ENCODE data around the gene DARS2.
"Not testable (repeated sequence)": the region's sequence is repeated elsewhere in the genome, so short reads cannot be mapped to it uniquely, and the experiment has no call there.

DARS2 gene

GRCh38 chr1:173853074-173853473 lies 28.6 kb downstream of the DARS2 start:
- Mint-ChIP-seq H3K27me3 (no peaks in the 10 kb centered on the region), H3K4me1 (ENCODE audit: low read depth) (peaks cover 2% of the 10 kb centered on the region), H3K9me3 (ENCODE audit: low read depth) (no peaks in the 10 kb centered on the region), H3K27ac (no peak overlapping the region), H3K36me3 (peaks cover 5% of the 10 kb centered on the region), H3K4me3 (no peak overlapping the region)

GRCh38 chr1:173856014-173856413 lies 31.5 kb downstream of the DARS2 start:
- peaks cover 6% of the 10 kb centered on the region for H3K36me3 Mint-ChIP-seq
- no peak overlapping the region for H3K4me3 Mint-ChIP-seq
- H3K4me1 Mint-ChIP-seq (ENCODE audit: low read depth), result peaks cover 2% of the 10 kb centered on the region
- H3K27ac Mint-ChIP-seq, result no peak overlapping the region
- no peaks in the 10 kb centered on the region for H3K9me3 Mint-ChIP-seq (ENCODE audit: low read depth)
- no peaks in the 10 kb centered on the region for H3K27me3 Mint-ChIP-seq

- H3K4me1 Mint-ChIP-seq (ENCODE audit: low read depth), result peaks cover 4% of the 10 kb centered on the region
- no peaks in the 10 kb centered on the region for H3K9me3 Mint-ChIP-seq (ENCODE audit: low read depth)
- H3K36me3 Mint-ChIP-seq, result peaks cover 6% of the 10 kb centered on the region
- no peak overlapping the region for H3K27ac Mint-ChIP-seq
- no peaks in the 10 kb centered on the region for H3K27me3 Mint-ChIP-seq
- no peak overlapping the region for H3K4me3 Mint-ChIP-seq
Measured at GRCh38 chr1:173856903-173857302, 32.4 kb downstream of the DARS2 start.

GRCh38 chr1:173857363-173857917 lies 33.0 kb downstream of the DARS2 start:
- peaks cover 4% of the 10 kb centered on the region for H3K4me1 Mint-ChIP-seq (ENCODE audit: low read depth)
- no peaks in the 10 kb centered on the region for H3K9me3 Mint-ChIP-seq (ENCODE audit: low read depth)
- peak overlapping the region; percentile 58 for H3K27ac Mint-ChIP-seq
- peaks cover 6% of the 10 kb centered on the region for H3K36me3 Mint-ChIP-seq
- no peaks in the 10 kb centered on the region for H3K27me3 Mint-ChIP-seq
- H3K4me3 Mint-ChIP-seq, result no peak overlapping the region

- H3K9me3 Mint-ChIP-seq (ENCODE audit: low read depth); H3K4me3 Mint-ChIP-seq; H3K27ac Mint-ChIP-seq; H3K27me3 Mint-ChIP-seq: not testable (repeated sequence)
- peaks cover 17% of the 10 kb centered on the region for H3K4me1 Mint-ChIP-seq (ENCODE audit: low read depth)
- peaks cover 12% of the 10 kb centered on the region for H3K36me3 Mint-ChIP-seq
Measured at GRCh38 chr1:173859547-173859946, 35.1 kb downstream of the DARS2 start.

GRCh38 chr1:173860065-173860464 lies 35.6 kb downstream of the DARS2 start:
- H3K27me3 Mint-ChIP-seq, result no peaks in the 10 kb centered on the region
- H3K36me3 Mint-ChIP-seq, result peaks cover 14% of the 10 kb centered on the region
- no peaks in the 10 kb centered on the region for H3K9me3 Mint-ChIP-seq (ENCODE audit: low read depth)
- H3K27ac Mint-ChIP-seq, result peak overlapping the region; percentile 8
- no peak overlapping the region for H3K4me3 Mint-ChIP-seq
- peaks cover 19% of the 10 kb centered on the region for H3K4me1 Mint-ChIP-seq (ENCODE audit: low read depth)

- H3K4me1 Mint-ChIP-seq (ENCODE audit: low read depth), result peaks cover 32% of the 10 kb centered on the region
- no peaks in the 10 kb centered on the region for H3K27me3 Mint-ChIP-seq
- H3K4me3 Mint-ChIP-seq, result peak overlapping the region; percentile 38
- peaks cover 28% of the 10 kb centered on the region for H3K36me3 Mint-ChIP-seq
- peak overlapping the region; percentile 64 for H3K27ac Mint-ChIP-seq
- H3K9me3 Mint-ChIP-seq (ENCODE audit: low read depth), result no peaks in the 10 kb centered on the region
Measured at GRCh38 chr1:173861731-173862145, 37.3 kb downstream of the DARS2 start.

- H3K9me3 Mint-ChIP-seq (ENCODE audit: low read depth); H3K27me3 Mint-ChIP-seq: not testable (repeated sequence)
- Mint-ChIP-seq H3K36me3 (peaks cover 30% of the 10 kb centered on the region), H3K4me1 (ENCODE audit: low read depth) (peaks cover 33% of the 10 kb centered on the region), H3K27ac (peak overlapping the region; percentile 86), H3K4me3 (peak overlapping the region; percentile 99)
Measured at GRCh38 chr1:173862146-173862768, 37.8 kb downstream of the DARS2 start.

- peak overlapping the region; percentile 86 for H3K27ac Mint-ChIP-seq
- H3K9me3 Mint-ChIP-seq (ENCODE audit: low read depth), result no peaks in the 10 kb centered on the region
- peak overlapping the region; percentile 99 for H3K4me3 Mint-ChIP-seq
- peaks cover 30% of the 10 kb centered on the region for H3K36me3 Mint-ChIP-seq
- peaks cover 33% of the 10 kb centered on the region for H3K4me1 Mint-ChIP-seq (ENCODE audit: low read depth)
- no peaks in the 10 kb centered on the region for H3K27me3 Mint-ChIP-seq
Measured at GRCh38 chr1:173862769-173863223, 38.3 kb downstream of the DARS2 start.

GRCh38 chr1:173863224-173864161 lies 39.0 kb downstream of the DARS2 start:
- H3K4me3 Mint-ChIP-seq, result peak overlapping the region; percentile 99
- peaks cover 27% of the 10 kb centered on the region for H3K36me3 Mint-ChIP-seq
- H3K4me1 Mint-ChIP-seq (ENCODE audit: low read depth), result peaks cover 33% of the 10 kb centered on the region
- H3K27me3 Mint-ChIP-seq, result no peaks in the 10 kb centered on the region
- H3K27ac Mint-ChIP-seq, result peak overlapping the region; percentile 100
- no peaks in the 10 kb centered on the region for H3K9me3 Mint-ChIP-seq (ENCODE audit: low read depth)

GRCh38 chr1:173864179-173864867 lies 39.9 kb downstream of the DARS2 start:
- H3K36me3 Mint-ChIP-seq, result peaks cover 27% of the 10 kb centered on the region
- peaks cover 41% of the 10 kb centered on the region for H3K4me1 Mint-ChIP-seq (ENCODE audit: low read depth)
- peak overlapping the region; percentile 99 for H3K4me3 Mint-ChIP-seq
- H3K27ac Mint-ChIP-seq, result peak overlapping the region; percentile 100
- no peaks in the 10 kb centered on the region for H3K9me3 Mint-ChIP-seq (ENCODE audit: low read depth)
- H3K27me3 Mint-ChIP-seq, result no peaks in the 10 kb centered on the region

- Mint-ChIP-seq H3K4me3 (peak overlapping the region; percentile 99), H3K27ac (peak overlapping the region; percentile 100), H3K36me3 (peaks cover 31% of the 10 kb centered on the region), H3K9me3 (ENCODE audit: low read depth) (no peaks in the 10 kb centered on the region), H3K27me3 (no peaks in the 10 kb centered on the region), H3K4me1 (ENCODE audit: low read depth) (peaks cover 51% of the 10 kb centered on the region)
Measured at GRCh38 chr1:173865468-173866164, 41.1 kb downstream of the DARS2 start.

GRCh38 chr1:173866413-173867115 lies 42.1 kb downstream of the DARS2 start:
- Mint-ChIP-seq H3K4me1 (ENCODE audit: low read depth) (peaks cover 60% of the 10 kb centered on the region), H3K27me3 (no peaks in the 10 kb centered on the region), H3K9me3 (ENCODE audit: low read depth) (no peaks in the 10 kb centered on the region), H3K36me3 (peaks cover 34% of the 10 kb centered on the region), H3K4me3 (peak overlapping the region; percentile 99), H3K27ac (peak overlapping the region; percentile 100)
